OCI-LY3 (cell line): ENCODE data around the gene MRPS31.

Experiments
- H2AFZ ChIP-seq: fragments of 200-600, 300-600 bp; shearing (Covaris generic); 2 replicates; pipeline ENCODE4 v1.6.0; 2014; ENCODE audit warnings: antibody characterized with exemption, low read depth, low read length
- H3K27ac ChIP-seq: fragments of 200-600, 300-600 bp; sonication (generic); 2 replicates; pipeline ENCODE4 v1.5.1; 2014; ENCODE audit warnings: mild to moderate bottlenecking, low read length, moderate library complexity, mixed read lengths
- H3K27me3 ChIP-seq: fragments of 200-600, 300-600 bp; sonication (generic); 2 replicates; pipeline ENCODE4 v1.6.1; 2014; ENCODE audit warnings: low read depth, low read length, mixed read lengths
- H3K36me3 ChIP-seq: fragments of 200-600, 300-600 bp; sonication (generic); replicated peaks from 2 replicates; pipeline ENCODE3; 2014; ENCODE audit warnings: low read depth, low read length, mixed read lengths
- H3K4me1 ChIP-seq: fragments of 300-600, 200-600 bp; sonication (generic); 2 replicates; pipeline ENCODE4 v1.6.1; 2014; ENCODE audit warnings: low read length, mixed read lengths
- H3K4me2 ChIP-seq: fragments of 200-600, 300-600 bp; sonication (generic); 2 replicates; pipeline ENCODE4 v1.6.1; 2014; ENCODE audit warnings: low read length, mixed read lengths
- H3K4me3 ChIP-seq: fragments of 300-600, 200-600 bp; sonication (generic); 2 replicates; pipeline ENCODE4 v1.5.1; 2014; ENCODE audit warnings: antibody characterized with exemption, mild to moderate bottlenecking, low read length, moderate library complexity
- H3K79me2 ChIP-seq: fragments of 300-600, 200-600 bp; shearing (Covaris generic); 2 replicates; pipeline ENCODE4 v1.6.1; 2014; ENCODE audit warnings: mild to moderate bottlenecking, low read length, mixed read lengths
- H3K9ac ChIP-seq: fragments of 300-600, 200-600 bp; shearing (Covaris generic); 2 replicates; pipeline ENCODE4 v1.6.0; 2014; ENCODE audit warnings: mild to moderate bottlenecking, low read length, moderate library complexity
- H3K9me3 ChIP-seq: fragments of 200-600, 300-600 bp; shearing (Covaris generic); 2 replicates; pipeline ENCODE4 v1.6.1; 2014; ENCODE audit warnings: low read length, mixed read lengths; ENCODE audit not compliant: insufficient read depth
- H4K20me1 ChIP-seq: fragments of 200-600, 300-600 bp; sonication (generic); 2 replicates; pipeline ENCODE4 v1.6.1; 2016; ENCODE audit warnings: low read length, mixed read lengths; ENCODE audit not compliant: insufficient read depth
- CTCF ChIP-seq: fragments of 200-600, 300-600 bp; sonication (generic); IDR thresholded peaks from 2 replicates; pipeline ENCODE4 v1.5.1; 2014; ENCODE audit warnings: antibody characterized with exemption, low read length, low read depth
- EZH2phosphoT487 ChIP-seq: fragments of 200-600 bp; shearing (Covaris generic); IDR thresholded peaks from 2 replicates; pipeline ENCODE4 v1.6.1; 2018; ENCODE audit warnings: antibody characterized with exemption, mixed run types, low read depth

Gene MRPS31

GRCh38 chr13:40770934-40771618 is at the start of gene MRPS31:
Gene MRPS31 (minus strand): TSS chr13:40771190. CDS start chr13:40771136, 54 bp downstream.
- peaks cover 9% of the 10 kb centered on the region for H3K36me3 ChIP-seq
- TF ChIP-seq EZH2phosphoT487 (no peak), CTCF (no peak)
- peak within 1 kb of the TSS; percentile 99 for H3K4me2 ChIP-seq
- H3K4me3 ChIP-seq = peak within 1 kb of the TSS; percentile 84
- peak within 1 kb of the TSS; percentile 96 for H2AFZ ChIP-seq
- peaks cover 26% of the 10 kb centered on the region for H3K79me2 ChIP-seq
- H3K9me3 ChIP-seq = no peaks in the 10 kb centered on the region
- H3K4me1 ChIP-seq = peaks cover 12% of the 10 kb centered on the region
- H3K9ac ChIP-seq = peak within 1 kb of the TSS; percentile 86
- peak within 1 kb of the TSS; percentile 55 for H3K27ac ChIP-seq
- H4K20me1 ChIP-seq = no peaks in the 10 kb centered on the region
- H3K27me3 ChIP-seq = no peaks in the 10 kb centered on the region

GRCh38 chr13:40819797-40820315 is 48.9 kb upstream of the MRPS31 start:
- Histone ChIP-seq H3K27ac (peak overlapping the region; percentile 38; the same call in 1 of the 2 replicates), H3K79me2 (no peaks in the 10 kb centered on the region), H3K4me1 (peaks cover 31% of the 10 kb centered on the region), H3K36me3 (peaks cover 8% of the 10 kb centered on the region), H3K4me3 (peak overlapping the region; percentile 21), H3K4me2 (peak overlapping the region; percentile 66), H3K27me3 (peaks cover 3% of the 10 kb centered on the region), H3K9ac (no peak overlapping the region), H2AFZ (no peak overlapping the region), H4K20me1 (0 out of 2 replicates have a peak, but pooled peaks cover 4% of the 10 kb centered on the region), H3K9me3 (no peaks in the 10 kb centered on the region)
- no peak for TF ChIP-seq EZH2phosphoT487
- TF ChIP-seq CTCF = no peak

GRCh38 chr13:40818926-40819325 is 47.9 kb upstream of the MRPS31 start:
- TF ChIP-seq EZH2phosphoT487 (no peak), CTCF (no peak)
- Histone ChIP-seq H3K79me2 (no peaks in the 10 kb centered on the region), H3K36me3 (peaks cover 13% of the 10 kb centered on the region), H3K9me3 (no peaks in the 10 kb centered on the region), H3K27me3 (peaks cover 3% of the 10 kb centered on the region; the same call in 1 of the 2 replicates), H2AFZ (no peak overlapping the region), H3K4me3 (peak overlapping the region; percentile 21; the same call in 1 of the 2 replicates), H3K27ac (no peak overlapping the region), H3K4me2 (peak overlapping the region; percentile 66), H3K9ac (no peak overlapping the region), H3K4me1 (peaks cover 31% of the 10 kb centered on the region), H4K20me1 (0 out of 2 replicates have a peak, but pooled peaks cover 4% of the 10 kb centered on the region)

GRCh38 chr13:40814803-40815202 is 43.8 kb upstream of the MRPS31 start:
- Histone ChIP-seq H3K9ac (no peak overlapping the region), H3K27me3 (no peaks in the 10 kb centered on the region; the same call in 1 of the 2 replicates)

More at GRCh38 chr13:40814803-40815202, 43.8 kb upstream of the MRPS31 start:
- Histone ChIP-seq H4K20me1 (0 out of 2 replicates have a peak, but pooled peaks cover 4% of the 10 kb centered on the region), H3K4me3 (no peak overlapping the region), H3K36me3 (peaks cover 29% of the 10 kb centered on the region), H3K27ac (no peak overlapping the region), H2AFZ (no peak overlapping the region), H3K79me2 (no peaks in the 10 kb centered on the region), H3K4me1 (peaks cover 32% of the 10 kb centered on the region), H3K4me2 (no peak overlapping the region), H3K9me3 (no peaks in the 10 kb centered on the region)
- TF ChIP-seq EZH2phosphoT487 = no peak
- TF ChIP-seq CTCF = no peak
